PFSK-1 (cell line): ENCODE measurements around the gene OR5A1.

ENCODE experiments used
- SIN3A ChIP-seq: IDR thresholded peaks from 2 replicates; pipeline ENCODE4 v1.6.1; 2012; ENCODE audit warnings: mild to moderate bottlenecking, low read length, moderate library complexity, borderline replicate concordance; ENCODE audit not compliant: insufficient read depth
- TAF1 ChIP-seq: IDR thresholded peaks from 2 replicates; pipeline ENCODE4 v1.6.1; 2012; ENCODE audit warnings: low read length, control low read depth, borderline replicate concordance; ENCODE audit not compliant: insufficient read depth
- TF ChIP-seq, protein P1 (sequence below), 2 experiments: IDR thresholded peaks; 2 replicates each; pipeline versions ENCODE4 v1.6.1 to v1.8.0; 2011 to 2012; ENCODE audit warnings: low read depth in 2 of 2, low read length in 2 of 2, control low read depth in 1 of 2, inconsistent platforms in 1 of 2, mild to moderate bottlenecking in 1 of 2, moderate library complexity in 1 of 2; ENCODE audit not compliant: insufficient read depth in 1 of 2

DNA sequence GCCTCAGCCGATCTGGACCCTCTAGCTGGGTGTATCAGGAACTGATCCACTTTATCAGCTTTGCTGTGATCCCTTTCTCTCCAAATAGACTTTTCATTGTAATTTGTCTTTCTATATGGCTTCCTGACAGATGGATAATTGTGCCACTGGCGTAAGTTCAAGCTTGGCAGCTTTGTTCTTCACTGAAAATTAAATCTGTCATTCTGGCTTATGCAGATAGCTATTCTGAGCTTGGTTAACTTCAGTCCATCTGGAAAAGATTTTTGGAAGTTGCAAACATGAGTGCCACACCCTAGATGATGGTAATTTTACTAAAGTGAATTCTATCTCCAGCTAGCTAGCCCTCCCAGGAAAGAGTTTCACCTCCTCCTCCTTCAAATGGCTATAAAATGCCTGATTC is 18.1 kb upstream of the OR5A1 start:
- no peak for TF ChIP-seq TAF1
- TF ChIP-seq SIN3A, result no peak
- TF ChIP-seq, protein P1, sequence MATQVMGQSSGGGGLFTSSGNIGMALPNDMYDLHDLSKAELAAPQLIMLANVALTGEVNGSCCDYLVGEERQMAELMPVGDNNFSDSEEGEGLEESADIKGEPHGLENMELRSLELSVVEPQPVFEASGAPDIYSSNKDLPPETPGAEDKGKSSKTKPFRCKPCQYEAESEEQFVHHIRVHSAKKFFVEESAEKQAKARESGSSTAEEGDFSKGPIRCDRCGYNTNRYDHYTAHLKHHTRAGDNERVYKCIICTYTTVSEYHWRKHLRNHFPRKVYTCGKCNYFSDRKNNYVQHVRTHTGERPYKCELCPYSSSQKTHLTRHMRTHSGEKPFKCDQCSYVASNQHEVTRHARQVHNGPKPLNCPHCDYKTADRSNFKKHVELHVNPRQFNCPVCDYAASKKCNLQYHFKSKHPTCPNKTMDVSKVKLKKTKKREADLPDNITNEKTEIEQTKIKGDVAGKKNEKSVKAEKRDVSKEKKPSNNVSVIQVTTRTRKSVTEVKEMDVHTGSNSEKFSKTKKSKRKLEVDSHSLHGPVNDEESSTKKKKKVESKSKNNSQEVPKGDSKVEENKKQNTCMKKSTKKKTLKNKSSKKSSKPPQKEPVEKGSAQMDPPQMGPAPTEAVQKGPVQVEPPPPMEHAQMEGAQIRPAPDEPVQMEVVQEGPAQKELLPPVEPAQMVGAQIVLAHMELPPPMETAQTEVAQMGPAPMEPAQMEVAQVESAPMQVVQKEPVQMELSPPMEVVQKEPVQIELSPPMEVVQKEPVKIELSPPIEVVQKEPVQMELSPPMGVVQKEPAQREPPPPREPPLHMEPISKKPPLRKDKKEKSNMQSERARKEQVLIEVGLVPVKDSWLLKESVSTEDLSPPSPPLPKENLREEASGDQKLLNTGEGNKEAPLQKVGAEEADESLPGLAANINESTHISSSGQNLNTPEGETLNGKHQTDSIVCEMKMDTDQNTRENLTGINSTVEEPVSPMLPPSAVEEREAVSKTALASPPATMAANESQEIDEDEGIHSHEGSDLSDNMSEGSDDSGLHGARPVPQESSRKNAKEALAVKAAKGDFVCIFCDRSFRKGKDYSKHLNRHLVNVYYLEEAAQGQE (IDR thresholded peaks at IDR 0.05; ENCODE audit: insufficient read depth in 1 of 2, low read depth in 2 of 2, low read length in 2 of 2), result no peak
